Body of pancreas (tissue), 4 donors: ENCODE data around the gene ABCC9.

Source experiments
- POLR2A ChIP-seq, 3 donors: fragments of 450-650 bp; IDR thresholded peaks; one replicate each; pipeline ENCODE4 v1.6.1; 2016; ENCODE audit warnings: antibody characterized with exemption in 3 of 3, mild to moderate bottlenecking in 2 of 3
- TF ChIP-seq, protein P1 (sequence below), 7 experiments: fragments of 450-650 bp in 4 of 7; fragments of 200-600 bp in 3 of 7; sonication (generic) in 3 of 7; IDR thresholded peaks; one replicate each; pipeline ENCODE4 v1.5.1; 2016 to 2019; ENCODE audit warnings: antibody characterized with exemption in 7 of 7

GRCh38 chr12:21906919-21907493 lies 34.2 kb downstream of the ABCC9 start:
- TF ChIP-seq, protein P1, sequence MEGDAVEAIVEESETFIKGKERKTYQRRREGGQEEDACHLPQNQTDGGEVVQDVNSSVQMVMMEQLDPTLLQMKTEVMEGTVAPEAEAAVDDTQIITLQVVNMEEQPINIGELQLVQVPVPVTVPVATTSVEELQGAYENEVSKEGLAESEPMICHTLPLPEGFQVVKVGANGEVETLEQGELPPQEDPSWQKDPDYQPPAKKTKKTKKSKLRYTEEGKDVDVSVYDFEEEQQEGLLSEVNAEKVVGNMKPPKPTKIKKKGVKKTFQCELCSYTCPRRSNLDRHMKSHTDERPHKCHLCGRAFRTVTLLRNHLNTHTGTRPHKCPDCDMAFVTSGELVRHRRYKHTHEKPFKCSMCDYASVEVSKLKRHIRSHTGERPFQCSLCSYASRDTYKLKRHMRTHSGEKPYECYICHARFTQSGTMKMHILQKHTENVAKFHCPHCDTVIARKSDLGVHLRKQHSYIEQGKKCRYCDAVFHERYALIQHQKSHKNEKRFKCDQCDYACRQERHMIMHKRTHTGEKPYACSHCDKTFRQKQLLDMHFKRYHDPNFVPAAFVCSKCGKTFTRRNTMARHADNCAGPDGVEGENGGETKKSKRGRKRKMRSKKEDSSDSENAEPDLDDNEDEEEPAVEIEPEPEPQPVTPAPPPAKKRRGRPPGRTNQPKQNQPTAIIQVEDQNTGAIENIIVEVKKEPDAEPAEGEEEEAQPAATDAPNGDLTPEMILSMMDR (IDR thresholded peaks at IDR 0.05): no peak
- TF ChIP-seq POLR2A (IDR thresholded peaks at IDR 0.05): no peak
